HepG2 (cell line): ENCODE data around the gene AGTRAP. TPM values are rescaled to one million over a fixed set of nuclear protein-coding genes. Genes with fewer than 3 reads are reported as not detected.

Experiments
- ATAC-seq: fragments of 200-7000 bp; cut with Tn5 transposase; 3 replicates; pipeline ENCODE4 v1.9.1; 2020; ENCODE audit warnings: mild to moderate bottlenecking, moderate library complexity
- BruUV-seq: library from RNA; stranded (reverse); fragments of 400-500 nt; replicated peaks from 2 replicates; lab custom pipeline; 2021; lab: Mats Ljungman, UMichigan
- CTCF ChIA-PET: fragments of 300-600 bp; formaldehyde crosslinking; extraction: SDS; loops from one replicate; lab custom pipeline; 2021; ENCODE audit warnings: low total read pairs, inconsistent platforms, low intra/inter-chr PET ratio; lab: Yijun Ruan, JAX
- POLR2A ChIA-PET: fragments of 350-600 bp; sonication (Branson Sonifier 250); formaldehyde crosslinking; loops from one replicate; lab custom pipeline; 2020; ENCODE audit warnings: antibody characterized with exemption, inconsistent platforms; lab: Yijun Ruan, JAX
- DNase-seq: peaks from one replicate; pipeline ENCODE4 v3.0.0-alpha.2; 2015; ENCODE audit warnings: low spot score
- FAIRE-seq: peaks from 3 replicates; lab custom pipeline; 2011; peaks lifted over from hg19 to GRCh38; lab: Jason Lieb, UNC
- H2AFZ ChIP-seq: one replicate; pipeline ENCODE4 v1.6.1; 2011; ENCODE audit warnings: low read length, inconsistent platforms
- H3K27ac ChIP-seq: fragments of 300-600 bp; 3 replicates; pipeline ENCODE4 v1.8.0; 2011; ENCODE audit warnings: mixed run types, mild to moderate bottlenecking, mixed read lengths, low read length, inconsistent platforms; ENCODE audit not compliant: insufficient read depth; ENCODE audit errors: extremely low read length
- H3K27me3 ChIP-seq, 2 experiments: fragments of 200-600 bp in 1 of 2; 2 replicates in 1 of 2; 3 replicates in 1 of 2; pipeline versions ENCODE4 v1.6.0 to v1.8.0; 2011; ENCODE audit warnings: low read length in 2 of 2, mild to moderate bottlenecking in 2 of 2, moderate library complexity in 2 of 2, inconsistent platforms in 1 of 2; ENCODE audit not compliant: insufficient read depth in 2 of 2, control insufficient read depth in 1 of 2
- H3K36me3 ChIP-seq, 2 experiments: fragments of 200-600 bp in 1 of 2; replicated peaks in 1 of 2; 2 replicates in 1 of 2; 3 replicates in 1 of 2; pipeline versions ENCODE4 v1.5.1 to v1.8.0; 2011; ENCODE audit warnings: low read length in 2 of 2, inconsistent platforms in 1 of 2; ENCODE audit not compliant: insufficient read depth in 2 of 2, control insufficient read depth in 1 of 2
- H3K4me1 ChIP-seq: 2 replicates; pipeline ENCODE4 v1.5.1; 2012; ENCODE audit warnings: low read length, inconsistent platforms; ENCODE audit not compliant: insufficient read depth
- H3K4me2 ChIP-seq: 2 replicates; pipeline ENCODE4 v1.6.0; 2011; ENCODE audit warnings: low read depth, low read length, inconsistent platforms
- H3K4me3 ChIP-seq, 3 experiments: fragments of 200-600 bp in 1 of 3; sonication (generic), shearing (Covaris generic) in 1 of 3; replicated peaks in 1 of 3; 2 replicates each; pipeline ENCODE4 v1.5.1; 2011 to 2016; ENCODE audit warnings: low read length in 3 of 3, inconsistent platforms in 2 of 3, low read depth in 2 of 3, mild to moderate bottlenecking in 2 of 3, control low read depth in 1 of 3, mixed read lengths in 1 of 3; ENCODE audit not compliant: insufficient read depth in 1 of 3
- H3K79me2 ChIP-seq: one replicate; pipeline ENCODE4 v1.6.1; 2011; ENCODE audit warnings: low read length, inconsistent platforms; ENCODE audit not compliant: insufficient read depth
- H3K9ac ChIP-seq: 2 replicates; pipeline ENCODE4 v1.6.0; 2011; ENCODE audit warnings: mild to moderate bottlenecking, low read depth, low read length, inconsistent platforms; ENCODE audit not compliant: insufficient read depth
- H3K9me3 ChIP-seq: 2 replicates; pipeline ENCODE4 v1.5.1; 2012; ENCODE audit warnings: mild to moderate bottlenecking, low read length
- H4K20me1 ChIP-seq: 2 replicates; pipeline ENCODE4 v1.6.0; 2011; ENCODE audit warnings: inconsistent platforms, mild to moderate bottlenecking, low read length, moderate library complexity; ENCODE audit not compliant: insufficient read depth
- LCORL ChIP-seq, 2 experiments: fragments of 450-650 bp in 1 of 2; sonication (generic) in 1 of 2; formaldehyde crosslinking in 1 of 2; IDR thresholded peaks; 2 replicates each; pipeline versions ENCODE4 v1.5.0 to v1.6.1; 2017 to 2020; ENCODE audit warnings: antibody characterized with exemption in 1 of 2, missing genetic modification reagents in 1 of 2
- NKX3-1 ChIP-seq: sonication (generic); formaldehyde crosslinking; IDR thresholded peaks from 2 replicates; pipeline ENCODE4 v1.5.0; 2020; ENCODE audit warnings: missing genetic modification reagents
- NONO ChIP-seq, 2 experiments: fragments of 450-650 bp in 1 of 2; sonication (generic) in 1 of 2; formaldehyde crosslinking in 1 of 2; IDR thresholded peaks in 1 of 2; conservative IDR thresholded peaks in 1 of 2; 2 replicates each; pipeline versions ENCODE4 v1.6.1 to v1.8.0; 2017 to 2022; ENCODE audit warnings: mild to moderate bottlenecking in 1 of 2, missing genetic modification reagents in 1 of 2, moderate library complexity in 1 of 2
- NR2F1 ChIP-seq, 2 experiments: fragments of 450-650 bp in 1 of 2; formaldehyde crosslinking in 1 of 2; IDR thresholded peaks; 2 replicates each; pipeline versions ENCODE4 v1.5.0 to v1.6.1; 2016 to 2020; ENCODE audit warnings: mild to moderate bottlenecking in 1 of 2, missing compliant biosample characterization in 1 of 2, missing genetic modification reagents in 1 of 2, moderate library complexity in 1 of 2
- REL ChIP-seq: sonication (generic); formaldehyde crosslinking; conservative IDR thresholded peaks from 2 replicates; pipeline ENCODE4 v1.8.0; 2022; ENCODE audit warnings: mild to moderate bottlenecking, missing genetic modification reagents, moderate library complexity
- SIN3B ChIP-seq: fragments of 150-350 bp; IDR thresholded peaks from 2 replicates; pipeline ENCODE4 v1.6.1; 2014; ENCODE audit warnings: low read length
- TARDBP ChIP-seq: sonication (generic); formaldehyde crosslinking; IDR thresholded peaks from 2 replicates; pipeline ENCODE4 v1.8.0; 2022; ENCODE audit warnings: mild to moderate bottlenecking, missing genetic modification reagents
- YEATS4 ChIP-seq: sonication (generic); formaldehyde crosslinking; IDR thresholded peaks from 2 replicates; pipeline ENCODE4 v1.4.0; 2020; ENCODE audit warnings: missing genetic modification reagents, borderline replicate concordance
- ZBTB2 ChIP-seq: sonication (generic); formaldehyde crosslinking; IDR thresholded peaks from 2 replicates; pipeline ENCODE4 v1.8.0; 2022; ENCODE audit warnings: low read depth, missing genetic modification reagents
- ZNF205 ChIP-seq: IDR thresholded peaks from 2 replicates; pipeline ENCODE4 v1.6.1; 2018; ENCODE audit warnings: missing biosample characterization, missing genetic modification reagents
- ZNF512 ChIP-seq: sonication (generic); formaldehyde crosslinking; IDR thresholded peaks from 2 replicates; pipeline ENCODE4 v1.4.0; 2020; ENCODE audit warnings: mild to moderate bottlenecking, missing genetic modification reagents
- ZNF674 ChIP-seq: sonication (generic); formaldehyde crosslinking; IDR thresholded peaks from 2 replicates; pipeline ENCODE4 v1.5.0; 2020; ENCODE audit warnings: low read depth, mild to moderate bottlenecking, missing genetic modification reagents
- WGBS: methylation state at CpG from one replicate; pipeline ENCODE4 v1.1.6; 2017; ENCODE audit warnings: low lambda C conversion rate; 5-methylcytosine and 5-hydroxymethylcytosine counted together
- in situ Hi-C: cut with HindIII; loops from 2 replicates; pipeline ENCODE4 v1.10.0; 2017; ENCODE audit warnings: low pct_unique_long_range_greater_than_20kb; ENCODE audit not compliant: extremely low pct_ligation_motif_present
- intact Hi-C: fragments of 100-400 bp; cut with micrococcal nuclease; formaldehyde crosslinking; loops from one replicate; pipeline ENCODE4 v1.10.0; 2022; ENCODE audit not compliant: unreplicated experiment
- polyA plus RNA-seq, 8 experiments: library from polyadenylated mRNA; depleted of rRNA in 3 of 8; stranded (reverse) in 7 of 8; unstranded in 1 of 8; fragments of >200 nt; fragmentation: Illumina TruSeq in 4 of 8; extraction: Trizol in 4 of 8; gene quantifications; 2 replicates each; pipeline versions ENCODE4 v1.2.1 to v1.2.3, GENCODE V29; 2011 to 2016; ENCODE audit warnings: low read depth in 4 of 8, missing spikeins in 1 of 8, mixed read lengths in 1 of 8; ENCODE audit not compliant: insufficient read depth in 1 of 8
- total RNA-seq, 5 experiments: library from RNA; depleted of rRNA; stranded (reverse); fragments of >200 nt; fragmentation: Illumina TruSeq; extraction: Trizol; gene quantifications; 2 replicates each; pipeline ENCODE4 v1.2.3, GENCODE V29; 2016; ENCODE audit warnings: low read depth in 1 of 5

AGTRAP gene
- total and polyA plus RNA-seq, 2 of the 13 experiments (the other 11 are each of a cell fraction or from before 2014, with no cell fraction given), result 28.3 to 32.0 TPM

GRCh38 chr1:11782127-11782708 lies 46.3 kb downstream of the AGTRAP start:
- peaks cover 1 to 8% of the 10 kb centered on the region in 2 experiments; a peak in 3 of 5 replicates for H3K27me3 ChIP-seq
- no peak overlapping the region for H2AFZ ChIP-seq
- H3K4me2 ChIP-seq, result no peak overlapping the region
- FAIRE-seq (no peak), DNase-seq (no peak), ATAC-seq (no peak)
- H3K79me2 ChIP-seq, result no peaks in the 10 kb centered on the region
- H3K36me3 ChIP-seq, result no peaks in the 10 kb centered on the region
- BruUV-seq, result no TSS peak
- in situ Hi-C loops, result no loop called here
- H3K9ac ChIP-seq, result no peak overlapping the region
- H3K27ac ChIP-seq, result no peak overlapping the region
- H3K4me3 ChIP-seq, result no peak overlapping the region
- WGBS, result 16% methylated on average over 5 of the region's 6 CpGs
- ChIA-PET POLR2A (interaction anchor here (0.6 kb wide), 1 partner anchor 16 kb away, joined by 3 read pairs; no protein-coding TSS in a partner anchor), CTCF (no interaction called here)
- no peaks in the 10 kb centered on the region for H4K20me1 ChIP-seq
- intact Hi-C loops, result no loop called here
- no peak for TF ChIP-seq TARDBP (CRISPR knock-in tag)
- TF ChIP-seq SIN3B, result no peak
- no peak for TF ChIP-seq NONO (IDR thresholded peaks at IDR 0.05)
- TF ChIP-seq NONO (CRISPR knock-in tag; conservative IDR thresholded peaks at IDR 0.05), result no peak
- no peak for TF ChIP-seq NR2F1 (CRISPR knock-in tag; IDR thresholded peaks at IDR 0.05)
- TF ChIP-seq YEATS4, result no peak
- TF ChIP-seq ZNF205 (CRISPR knock-in tag), result no peak
- no peak for TF ChIP-seq ZBTB2
- no peak for TF ChIP-seq REL (CRISPR knock-in tag)
- TF ChIP-seq NKX3-1 (CRISPR knock-in tag), result no peak
- no peak for TF ChIP-seq LCORL (IDR thresholded peaks at IDR 0.05)
- TF ChIP-seq LCORL (CRISPR knock-in tag; IDR thresholded peaks at IDR 0.05), result no peak
- TF ChIP-seq ZNF512, result no peak
- no peak for TF ChIP-seq ZNF674 (CRISPR knock-in tag)
- H3K4me1 ChIP-seq, result peaks cover 46% of the 10 kb centered on the region
- no peaks in the 10 kb centered on the region for H3K9me3 ChIP-seq
